ENCODE measurements around the gene ZCWPW1. TPM values are rescaled to one million over a fixed set of nuclear protein-coding genes. Genes with fewer than 3 reads are reported as not detected.

The ZCWPW1 gene
- polyA plus RNA-seq, 1 of the 3 experiments (the other 2 are of a cell fraction): 4.1 TPM

GRCh38 chr7:100428967-100429636, 599 bp upstream of the ZCWPW1 start (continued):
- 0 out of 2 replicates have a peak, but pooled peaks have one; percentile 8 for TF ChIP-seq REST (IDR thresholded peaks at IDR 0.05; ENCODE audit: low read depth, low read length)
- no peak; the same call in 1 of the 2 replicates for TF ChIP-seq RAD21 (IDR thresholded peaks at IDR 0.05; ENCODE audit: low read length)
- peak; percentile 92 for TF ChIP-seq MXI1 (IDR thresholded peaks at IDR 0.05; ENCODE audit: low read depth, low read length)
- 0 out of 2 replicates have a peak, but pooled peaks have one; percentile 6 for TF ChIP-seq CTCF (IDR thresholded peaks at IDR 0.05)
- no peak; the same call in 1 of the 2 replicates for TF ChIP-seq FOXJ3 (CRISPR knock-in tag; IDR thresholded peaks at IDR 0.05)
- TF ChIP-seq FOSL2 (IDR thresholded peaks at IDR 0.05; ENCODE audit: borderline replicate concordance, low read depth): no peak; the same call in 1 of the 2 replicates
- TF ChIP-seq JUND (IDR thresholded peaks at IDR 0.05): 0 out of 2 replicates have a peak, but pooled peaks have one; percentile 3
- peak; percentile 82 for TF ChIP-seq USF2 (IDR thresholded peaks at IDR 0.05; ENCODE audit: borderline replicate concordance, low read depth, low read length)
- peak; percentile 89 for TF ChIP-seq USF1 (IDR thresholded peaks at IDR 0.05; ENCODE audit: borderline replicate concordance, low read depth)
- no peak; the same call in 1 of the 2 replicates for TF ChIP-seq RCOR1 (IDR thresholded peaks at IDR 0.05; ENCODE audit: low read length)
- TF ChIP-seq IRF3 (IDR thresholded peaks at IDR 0.05; ENCODE audit: low read depth, low read length): no peak
- TF ChIP-seq EP300 (IDR thresholded peaks at IDR 0.05; ENCODE audit: borderline replicate concordance in 1 of 2, low read depth in 1 of 2, low read length in 1 of 2): peak in 1 of 2 experiments; percentile 61; a peak in 1 of 4 replicates
- TF ChIP-seq FOXM1 (IDR thresholded peaks at IDR 0.05; ENCODE audit: low read depth): no peak
- TF ChIP-seq RXRA (IDR thresholded peaks at IDR 0.05; ENCODE audit: borderline replicate concordance, low read depth): no peak
- no peak for TF ChIP-seq TEAD4 (IDR thresholded peaks at IDR 0.05; ENCODE audit: borderline replicate concordance, insufficient read depth)
- TF ChIP-seq GATA2 (CRISPR knock-in tag; IDR thresholded peaks at IDR 0.05): no peak
- peak; percentile 100 for TF ChIP-seq MAX (IDR thresholded peaks at IDR 0.05; ENCODE audit: low read depth)
- 0 out of 2 replicates have a peak, but pooled peaks have one; percentile 9 for TF ChIP-seq SIN3A (IDR thresholded peaks at IDR 0.05; ENCODE audit: borderline replicate concordance, low read depth, low read length)
- no peak for TF ChIP-seq SMC3 (IDR thresholded peaks at IDR 0.05; ENCODE audit: low read depth, low read length)
- peak; percentile 90 for TF ChIP-seq TAF1 (IDR thresholded peaks at IDR 0.05; ENCODE audit: borderline replicate concordance, low read depth, low read length)

Data from SK-N-SH (cell line).